GM18499 (cell line): ENCODE results near the gene FRMPD2.
"Not testable (repeated sequence)": the region's sequence is repeated elsewhere in the genome, so short reads cannot be mapped to it uniquely, and the experiment has no call there.

ENCODE experiments used
- ATAC-seq: cut with Tn5 transposase; IDR thresholded peaks from one replicate; pipeline ENCODE4 v1.9.1; 2021; ENCODE audit warnings: moderate number of reproducible peaks; ENCODE audit not compliant: insufficient read depth, unreplicated experiment

FRMPD2 gene

DNA sequence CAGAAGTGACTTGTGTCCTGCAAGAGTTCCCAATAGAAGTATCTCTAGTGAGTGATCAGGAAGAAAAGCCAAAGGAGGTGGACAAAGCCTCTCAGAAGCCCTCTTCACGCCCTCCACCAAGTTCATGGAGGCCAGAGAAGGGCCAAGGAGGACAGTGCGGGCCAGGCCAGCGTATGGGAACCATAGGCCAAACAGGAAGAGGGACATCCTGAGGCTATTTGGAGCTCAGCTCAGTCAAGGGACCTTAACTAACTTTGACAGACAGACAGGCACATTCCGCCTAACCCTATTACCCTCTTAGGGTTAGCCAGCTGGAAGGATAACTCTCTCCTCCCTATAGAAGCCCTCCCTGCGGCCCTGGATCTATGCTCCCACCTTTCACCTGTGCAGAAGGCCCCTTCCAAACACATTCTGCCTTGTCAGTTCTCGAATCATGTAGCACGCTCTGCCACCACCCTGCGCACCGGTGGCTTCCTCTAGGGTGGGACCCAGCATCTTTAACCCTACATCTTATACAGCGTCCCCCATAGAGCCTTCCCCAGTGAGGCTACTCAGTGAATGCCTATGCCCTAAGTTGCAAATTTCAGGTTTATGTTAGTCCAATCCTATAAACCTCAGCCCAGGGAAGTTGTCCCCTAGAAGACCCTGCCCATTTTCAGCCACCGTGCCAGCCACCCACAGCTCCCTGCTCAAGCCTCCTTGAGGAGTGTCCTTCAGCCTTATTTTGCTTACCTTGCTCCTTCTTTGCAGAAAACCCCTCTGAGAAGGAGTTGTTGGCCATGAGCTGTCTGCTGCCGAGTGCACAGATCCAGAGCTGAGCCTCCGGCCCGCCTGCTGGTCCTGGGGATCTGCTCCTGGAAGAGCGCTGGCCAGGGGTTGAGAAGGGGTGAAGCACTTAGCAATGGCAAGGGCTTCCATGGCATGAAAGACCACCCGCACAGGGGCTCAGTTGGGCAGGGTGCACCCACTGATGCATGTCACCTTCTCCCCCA lies 36.9 kb downstream of the FRMPD2 start:
- ATAC-seq = no peak

DNA sequence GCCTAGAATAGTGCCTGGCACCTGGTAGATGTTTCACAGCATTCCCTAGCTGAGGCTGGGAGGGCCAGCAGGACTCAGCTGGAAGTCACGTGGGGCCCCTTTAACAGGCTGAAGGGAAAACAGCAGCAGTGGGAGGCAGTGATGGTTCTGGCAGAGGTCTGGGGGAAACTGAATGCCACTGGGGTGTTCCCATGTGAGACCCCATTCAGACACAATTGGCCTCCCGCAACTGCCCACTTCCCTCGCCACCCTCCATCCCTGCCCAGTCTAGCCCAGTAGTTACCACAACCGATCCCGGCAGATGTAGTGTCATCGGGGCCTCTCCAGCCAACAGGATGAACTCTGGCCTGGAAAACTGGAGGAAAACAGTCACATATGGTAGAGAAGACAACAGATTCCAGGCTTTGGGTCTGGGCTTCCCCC lies 38.3 kb downstream of the FRMPD2 start:
- no peak for ATAC-seq

DNA sequence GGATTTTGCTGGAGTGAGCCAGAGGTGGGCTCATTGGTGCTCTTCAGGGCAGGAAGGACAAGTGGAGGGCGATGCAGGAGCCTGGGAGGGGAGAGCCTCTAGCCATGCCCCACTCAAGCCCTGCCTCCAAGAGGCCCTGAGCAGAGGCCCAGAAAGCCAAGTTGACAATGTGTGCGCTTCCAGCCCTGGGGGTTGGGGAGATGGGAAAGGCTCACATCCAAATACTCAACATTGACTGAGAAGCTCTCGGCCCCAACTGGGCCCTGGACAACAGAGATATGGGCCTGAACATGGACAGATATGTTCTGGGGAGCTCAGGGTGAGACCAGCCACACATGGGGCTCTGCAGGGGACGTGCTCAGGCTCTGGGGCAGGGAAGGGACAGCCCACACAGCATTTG lies 39.0 kb downstream of the FRMPD2 start:
- ATAC-seq = no peak

DNA sequence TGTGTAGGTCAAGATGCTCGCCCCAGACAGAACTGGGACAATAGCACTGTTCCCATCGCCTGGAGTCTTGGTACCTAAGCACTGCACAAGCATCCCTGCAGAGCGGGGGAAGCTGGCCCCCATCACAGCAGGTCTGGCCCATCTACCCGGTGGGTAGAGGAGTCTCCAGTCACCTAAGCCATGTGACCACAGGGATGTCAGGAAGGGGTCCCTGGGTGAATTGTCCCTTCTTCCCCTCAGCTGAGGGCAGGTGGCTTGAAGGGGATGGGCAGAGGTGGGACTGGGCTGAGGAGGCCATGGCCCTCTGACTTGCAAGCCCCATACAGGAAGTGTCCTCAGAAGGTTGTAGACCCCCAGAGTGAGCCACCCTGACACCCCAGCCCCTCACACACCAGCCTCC lies 39.7 kb downstream of the FRMPD2 start:
- ATAC-seq = no peak

DNA sequence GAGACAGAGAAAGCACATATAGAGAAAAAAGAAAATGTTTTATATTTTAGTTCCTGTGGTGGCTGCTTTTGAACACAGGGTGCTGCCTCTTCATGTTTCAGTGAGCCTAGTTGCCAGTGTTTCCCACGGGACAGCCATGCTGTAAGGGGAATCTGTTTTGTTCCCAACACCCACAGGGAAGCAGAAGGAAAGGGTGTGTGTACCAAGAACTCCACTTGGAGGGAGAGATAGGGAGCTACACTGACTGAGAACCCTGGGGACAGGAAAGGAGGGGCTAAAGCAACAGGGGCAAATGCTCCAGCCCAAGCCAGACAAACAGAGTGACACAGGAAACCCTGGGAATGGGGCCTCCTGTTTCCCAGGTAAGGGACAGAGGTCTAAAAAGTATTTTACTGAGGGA lies 40.2 kb downstream of the FRMPD2 start:
- no peak for ATAC-seq

DNA sequence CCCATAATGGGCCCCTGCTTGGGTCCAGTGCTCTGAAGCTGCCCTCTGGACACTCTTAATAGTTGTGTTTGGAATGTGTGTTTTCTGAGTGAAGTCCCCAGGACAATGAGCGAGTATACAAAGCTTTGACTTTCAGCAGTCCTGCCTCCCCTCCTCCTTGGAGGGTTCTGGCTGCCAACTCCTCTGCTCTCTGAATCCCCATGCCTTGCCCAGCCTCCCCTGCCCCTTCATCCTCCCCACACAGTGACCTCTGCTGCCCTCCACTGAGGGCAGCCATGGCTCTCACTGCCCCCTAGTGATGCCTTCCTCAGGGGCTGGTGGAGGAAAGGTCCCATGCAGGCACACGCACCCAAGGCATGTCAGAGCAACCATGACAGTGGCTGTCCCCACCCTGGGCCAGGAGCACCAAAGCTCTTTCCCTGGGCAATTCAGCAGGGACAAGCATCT lies 40.9 kb downstream of the FRMPD2 start:
- ATAC-seq = no peak

DNA sequence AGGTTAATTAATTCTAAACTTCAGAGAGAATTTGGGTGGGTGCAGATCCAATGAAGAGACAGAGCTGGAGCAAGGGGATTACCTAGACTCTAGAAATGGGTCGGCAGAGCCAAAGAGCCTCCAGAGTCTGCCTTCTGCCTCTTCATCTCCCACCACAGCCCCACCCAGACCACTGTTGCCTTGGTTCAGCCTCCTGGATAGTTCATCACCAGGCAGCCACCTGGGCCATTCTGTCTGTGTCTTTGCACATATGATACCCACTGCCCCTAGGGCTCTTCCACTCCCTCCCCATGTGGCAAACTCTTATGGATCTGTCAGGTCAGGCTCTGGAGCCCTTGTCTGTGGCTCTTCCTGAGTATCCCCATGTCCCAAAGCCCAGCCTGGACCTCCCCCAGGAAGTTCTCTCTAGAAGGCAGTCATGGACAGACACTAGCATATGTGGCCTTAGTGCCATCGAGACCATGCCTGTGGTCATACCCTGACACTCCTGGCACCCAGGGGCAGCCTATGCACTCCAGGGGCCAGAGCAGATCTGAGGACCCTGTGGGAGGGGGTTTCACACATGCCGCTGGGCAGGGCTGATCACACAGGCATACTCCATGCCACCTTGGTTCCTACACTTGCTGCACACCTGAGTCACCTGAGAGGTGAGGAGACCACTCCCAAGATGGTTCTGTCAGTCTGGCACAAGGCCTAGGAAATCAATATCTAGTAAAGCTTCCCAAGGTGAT lies 41.6 kb downstream of the FRMPD2 start:
- ATAC-seq = no peak

DNA sequence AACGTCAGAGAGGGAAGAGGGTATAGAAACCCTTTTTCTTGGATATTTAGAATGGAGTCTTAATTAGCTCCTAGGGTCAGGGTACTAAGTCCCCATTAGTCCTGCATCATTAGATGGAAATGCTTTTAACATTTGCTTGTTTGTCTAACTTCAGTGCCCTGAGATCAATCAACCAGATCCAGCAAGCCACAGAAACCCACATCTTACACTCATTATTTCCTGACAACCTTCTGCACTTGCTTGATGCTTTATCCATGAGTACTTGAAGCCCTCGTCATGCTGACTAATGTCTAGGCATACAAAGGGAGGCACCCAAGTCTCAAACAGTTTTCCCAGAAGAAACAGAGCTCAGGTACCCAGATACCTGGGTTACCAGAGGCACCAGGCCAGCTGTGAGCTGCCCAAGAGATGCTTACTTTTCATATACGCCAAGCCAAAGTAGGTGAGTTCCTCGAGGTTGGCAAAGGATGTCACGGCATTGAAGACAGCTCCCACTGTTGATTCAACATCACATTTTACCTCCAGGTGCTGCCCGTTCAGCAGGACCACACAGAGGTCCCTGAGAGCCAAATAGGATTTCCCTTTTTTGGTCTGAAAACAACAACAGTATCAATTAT lies 42.7 kb downstream of the FRMPD2 start:
- no peak for ATAC-seq

DNA sequence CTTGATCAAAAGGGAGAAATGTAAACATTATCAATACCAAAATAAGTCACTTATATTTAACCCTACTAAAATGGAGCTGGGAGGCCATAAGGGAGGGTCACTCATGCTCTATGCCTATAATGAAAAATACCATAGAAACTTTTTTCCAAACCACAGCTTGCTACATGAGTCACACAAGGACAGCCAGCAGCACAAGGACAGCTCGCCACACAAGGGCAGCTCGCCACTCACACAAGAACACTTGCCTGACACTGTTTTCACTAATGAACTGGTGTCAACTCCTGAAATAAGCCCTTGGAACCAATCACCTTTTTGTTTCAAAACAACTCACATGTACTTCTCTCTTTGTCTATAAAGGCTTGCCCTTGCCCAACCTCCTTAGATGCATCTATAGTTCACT lies 43.3 kb downstream of the FRMPD2 start:
- ATAC-seq = no peak

DNA sequence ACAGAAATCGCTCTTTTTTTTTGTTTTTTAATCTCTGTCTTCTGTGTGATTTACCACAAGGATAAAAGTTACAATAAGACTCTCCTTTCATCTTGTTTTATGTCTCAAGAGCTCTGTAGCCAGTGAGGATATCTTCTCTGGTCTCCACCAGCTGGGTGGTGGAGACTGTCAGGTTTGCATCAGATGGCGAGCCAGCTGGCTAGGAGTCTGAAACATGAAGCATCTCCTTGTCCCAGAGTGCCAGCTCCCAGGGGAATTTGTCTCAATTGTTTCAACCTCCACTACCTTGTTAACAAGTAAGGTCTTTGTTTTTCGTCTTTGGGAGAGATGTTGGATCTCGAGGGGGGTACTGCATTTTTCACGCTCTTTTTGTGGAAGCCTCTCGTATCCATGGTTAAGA lies 47.3 kb downstream of the FRMPD2 start:
- no peak for ATAC-seq

DNA sequence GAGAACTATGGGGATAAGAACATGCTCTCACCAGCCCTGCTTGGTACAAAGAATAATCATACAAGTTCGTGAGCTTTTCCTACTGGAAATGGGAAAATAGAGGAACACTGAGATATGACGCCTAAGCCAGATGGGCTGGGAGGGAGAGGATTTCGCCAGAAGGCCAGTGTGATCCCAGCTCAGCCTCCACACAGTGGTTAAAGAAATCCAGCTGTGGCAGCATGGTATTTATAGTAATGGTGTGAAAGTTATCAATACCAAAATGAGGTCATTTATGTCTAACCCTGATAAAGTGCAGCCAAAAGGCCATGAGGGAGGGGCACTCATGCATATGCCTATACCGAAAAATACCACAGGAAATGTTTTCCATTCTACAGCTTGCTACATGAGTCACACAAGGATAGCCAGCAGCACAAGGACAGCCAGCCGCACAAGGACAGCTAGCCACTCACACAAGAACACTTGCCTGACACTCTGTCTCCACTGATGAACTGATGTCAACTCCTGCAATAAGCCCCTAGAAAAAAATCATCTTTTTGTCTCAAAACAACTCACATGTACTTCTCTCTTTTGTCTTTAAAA lies 49.4 kb downstream of the FRMPD2 start:
- ATAC-seq = no peak

DNA sequence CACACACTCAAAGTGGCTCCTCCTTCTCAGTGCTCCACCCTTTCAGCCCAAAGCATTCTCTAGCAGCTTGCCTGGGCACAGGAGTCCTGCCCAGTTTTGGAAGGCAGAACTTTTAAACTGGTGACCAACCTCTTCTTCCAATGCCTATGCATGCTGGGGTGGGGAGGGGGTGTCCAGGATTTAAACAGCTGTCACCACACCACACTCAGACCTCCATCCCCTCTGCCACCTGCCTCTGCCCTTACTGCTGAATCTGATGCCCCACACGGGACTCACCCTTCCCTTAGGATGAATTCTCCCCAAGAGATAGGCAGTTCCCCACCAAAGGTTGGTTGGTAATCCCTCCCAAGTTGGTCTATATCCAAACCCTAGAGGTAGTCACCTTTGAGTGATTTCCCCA lies 50.2 kb downstream of the FRMPD2 start:
- no peak for ATAC-seq

DNA sequence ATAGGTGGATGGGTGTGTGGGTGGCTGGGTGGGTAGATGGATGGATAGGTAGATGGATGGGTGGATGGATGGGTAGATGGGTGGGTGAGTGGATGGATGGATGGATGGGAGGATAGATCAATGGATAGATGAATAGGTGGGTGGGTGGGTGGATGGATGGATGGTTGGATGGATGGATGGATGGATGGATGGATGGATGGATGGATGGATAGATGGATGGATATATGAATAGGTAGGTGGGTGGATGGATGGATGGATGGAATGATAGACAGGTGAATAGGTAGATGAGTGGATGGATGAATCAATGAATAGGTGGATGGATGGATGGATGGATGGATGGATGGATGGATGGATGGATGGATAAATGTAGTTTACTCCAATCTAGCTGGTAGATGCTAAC lies 52.7 kb downstream of the FRMPD2 start:
- no peak for ATAC-seq

DNA sequence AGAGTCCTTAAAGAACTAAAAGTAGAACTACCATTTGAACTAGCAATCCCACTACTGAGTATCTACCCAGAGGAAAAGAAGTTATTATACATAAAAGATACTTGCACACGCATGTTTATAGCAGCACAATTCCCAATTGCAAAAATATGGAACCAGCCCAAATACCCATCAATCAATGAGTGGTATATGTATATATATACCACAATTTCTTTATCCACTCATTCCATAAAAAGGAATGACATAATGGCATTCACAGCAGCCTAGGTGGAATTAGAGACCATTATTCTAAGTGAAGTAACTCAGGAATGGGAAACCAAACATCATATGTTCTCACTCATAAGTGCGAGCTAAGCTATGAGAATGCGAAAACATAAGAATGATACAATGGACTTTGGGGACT lies 53.5 kb downstream of the FRMPD2 start:
- ATAC-seq = not testable (repeated sequence)

DNA sequence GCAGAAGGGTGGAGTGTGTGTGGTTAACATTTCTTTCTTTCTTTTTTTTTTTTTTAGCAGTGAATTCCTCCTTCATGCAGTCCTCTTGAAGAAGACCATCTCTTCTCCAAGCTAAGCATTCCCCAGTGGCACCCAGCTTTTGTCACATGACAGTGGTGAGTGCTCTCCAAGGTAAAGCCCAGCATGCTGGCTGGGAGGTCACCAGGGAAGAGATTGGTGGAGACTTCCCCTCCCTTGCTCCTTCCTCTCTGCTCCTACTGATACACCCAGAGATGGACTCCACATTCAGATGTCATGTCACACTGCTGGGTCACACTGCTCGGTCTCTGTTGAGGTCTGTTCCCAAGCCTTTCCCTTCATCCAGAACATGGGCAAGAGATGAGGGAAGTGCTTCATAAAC lies 55.3 kb downstream of the FRMPD2 start:
- no peak for ATAC-seq

DNA sequence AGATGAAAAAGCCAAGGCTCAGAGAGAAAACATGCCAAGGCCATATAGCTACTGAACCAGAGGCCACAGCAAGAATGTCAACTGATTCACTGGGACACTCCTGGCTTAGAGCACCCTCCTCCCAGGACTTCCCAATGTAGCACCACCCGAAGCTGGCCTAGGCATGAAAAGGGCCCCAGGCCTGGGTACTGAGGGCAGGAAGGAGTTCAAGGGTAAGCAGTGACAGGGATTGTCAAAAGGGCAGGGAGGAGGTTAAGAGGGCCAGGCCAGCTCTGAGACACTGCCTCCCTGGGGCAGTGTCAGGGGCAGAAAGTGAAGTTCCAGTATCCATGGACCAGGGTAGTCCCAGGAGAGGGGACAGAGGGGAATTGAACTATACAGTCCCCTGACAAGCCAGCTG lies 57.8 kb downstream of the FRMPD2 start:
- ATAC-seq = no peak

DNA sequence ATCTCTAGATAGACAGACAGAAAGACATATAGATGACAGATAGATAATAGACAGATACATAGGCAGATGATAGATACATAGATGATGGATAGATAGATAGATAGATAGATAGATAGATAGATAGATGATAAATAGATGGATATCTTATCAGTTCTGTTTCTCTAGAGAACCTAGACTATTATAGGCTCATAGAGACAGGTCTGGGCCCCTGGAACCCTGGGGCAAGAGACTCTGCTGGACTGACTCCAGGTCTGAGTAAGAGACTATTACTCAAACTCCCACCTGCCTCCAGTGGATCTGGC lies 58.3 kb downstream of the FRMPD2 start:
- no peak for ATAC-seq

DNA sequence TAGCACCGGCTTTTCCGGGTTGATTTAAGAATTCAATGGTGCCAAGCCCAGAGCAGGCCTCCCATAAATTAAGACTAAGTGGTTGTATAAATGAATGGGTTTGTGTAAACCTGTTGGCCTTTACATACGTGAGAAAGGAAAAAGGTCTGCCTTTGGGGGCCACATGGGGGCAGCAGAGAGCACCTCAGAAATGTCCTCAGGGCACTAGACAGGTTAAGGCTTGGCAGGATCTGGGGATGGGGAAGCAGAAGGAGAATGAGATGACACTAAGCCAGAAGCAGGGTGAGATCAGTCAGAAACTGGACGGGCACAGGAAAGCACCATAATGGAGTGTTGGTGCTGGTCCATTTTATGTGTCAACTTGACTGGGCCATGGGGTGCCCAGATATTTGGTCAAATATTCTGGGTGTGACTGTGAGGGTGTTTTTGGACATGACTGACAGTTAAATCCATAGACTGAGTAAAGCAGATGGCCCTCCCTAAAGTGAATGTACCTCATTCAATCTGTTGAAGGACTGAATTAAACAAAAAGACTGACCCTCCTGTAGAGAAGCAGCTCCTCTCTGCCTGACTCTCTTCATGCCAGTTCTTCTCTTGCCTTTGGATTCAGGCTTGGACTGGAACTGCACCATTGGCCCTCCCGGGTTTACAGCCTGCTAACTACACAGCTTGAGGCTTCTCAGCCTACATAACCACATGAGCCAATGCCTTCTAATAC lies 58.9 kb downstream of the FRMPD2 start:
- ATAC-seq = no peak

DNA sequence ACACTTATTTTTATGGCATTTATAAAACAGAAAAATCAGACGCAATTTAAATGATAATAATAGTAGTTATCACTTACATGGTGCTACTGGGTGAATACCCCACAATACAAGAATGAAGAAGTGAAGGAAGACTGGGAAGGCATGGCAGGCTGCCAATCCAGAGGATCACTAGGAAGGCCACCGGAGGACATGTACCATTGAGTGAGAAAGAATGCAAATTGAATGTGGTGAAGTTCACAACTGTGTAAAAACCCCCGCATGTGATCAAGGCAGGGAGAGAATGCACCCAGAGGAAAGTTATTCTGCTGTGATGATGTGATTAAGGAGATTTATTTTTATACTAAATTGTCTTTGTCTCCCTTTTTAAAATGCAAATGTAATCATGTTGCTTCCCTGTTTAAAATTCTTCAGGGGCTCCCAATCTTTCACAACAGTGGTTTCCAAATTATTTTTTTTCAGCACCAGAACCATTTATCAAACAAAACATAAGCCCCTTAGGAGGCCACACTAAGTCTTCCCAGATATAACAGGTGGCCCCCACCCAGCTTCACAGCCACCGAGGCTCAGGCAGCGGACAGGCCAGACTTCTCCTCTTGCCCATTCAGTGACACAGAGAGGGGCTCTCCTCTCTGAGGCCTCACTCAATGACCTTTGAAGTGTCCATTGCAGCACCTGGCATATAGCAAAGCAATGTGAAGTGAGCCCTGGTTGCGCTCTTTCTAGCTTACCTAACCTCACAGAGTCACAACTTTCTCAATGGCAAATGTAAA lies 59.6 kb downstream of the FRMPD2 start:
- no peak for ATAC-seq

DNA sequence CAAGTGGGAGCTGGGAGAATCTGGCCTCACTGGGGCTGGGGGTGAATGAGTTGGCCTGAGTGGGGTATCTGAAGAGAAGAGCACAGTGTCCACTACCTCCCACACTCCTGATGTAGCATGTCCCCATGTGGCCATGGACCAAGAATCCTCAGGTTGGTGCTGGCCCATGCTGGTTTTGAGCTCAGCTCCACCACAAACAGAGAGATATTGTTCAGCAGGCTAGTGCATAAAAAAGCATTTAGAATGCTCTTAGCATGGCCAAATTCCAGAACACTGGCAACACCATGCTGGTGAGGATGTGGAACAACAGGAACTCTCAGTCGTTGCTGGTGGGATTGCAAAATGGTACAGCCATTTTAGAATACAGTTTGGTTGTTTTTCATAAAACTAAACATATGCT lies 61.4 kb downstream of the FRMPD2 start:
- ATAC-seq = no peak
